Activated T-cell treated with anti-CD3 and anti-CD28 coated beads, Interleukin-2, amount 50 U/mL, for 1 hour (primary cell): ENCODE measurements around the gene FOXF1.

ENCODE experiments used
- DNase-seq: peaks from one replicate; pipeline ENCODE4 v3.0.0-alpha.2; 2020

The FOXF1 gene

GRCh38 chr16:86563469-86564345 is 53.4 kb downstream of the FOXF1 start:
- peak; percentile 86 for DNase-seq
